ENCODE results near the gene DGCR2. TPM values are rescaled to one million over a fixed set of nuclear protein-coding genes. Genes with fewer than 3 reads are reported as not detected.

Gene DGCR2
- total RNA-seq, 6 experiments from 2014 or later, result 19.8 to 31.7 (median 24.7) TPM

DNA sequence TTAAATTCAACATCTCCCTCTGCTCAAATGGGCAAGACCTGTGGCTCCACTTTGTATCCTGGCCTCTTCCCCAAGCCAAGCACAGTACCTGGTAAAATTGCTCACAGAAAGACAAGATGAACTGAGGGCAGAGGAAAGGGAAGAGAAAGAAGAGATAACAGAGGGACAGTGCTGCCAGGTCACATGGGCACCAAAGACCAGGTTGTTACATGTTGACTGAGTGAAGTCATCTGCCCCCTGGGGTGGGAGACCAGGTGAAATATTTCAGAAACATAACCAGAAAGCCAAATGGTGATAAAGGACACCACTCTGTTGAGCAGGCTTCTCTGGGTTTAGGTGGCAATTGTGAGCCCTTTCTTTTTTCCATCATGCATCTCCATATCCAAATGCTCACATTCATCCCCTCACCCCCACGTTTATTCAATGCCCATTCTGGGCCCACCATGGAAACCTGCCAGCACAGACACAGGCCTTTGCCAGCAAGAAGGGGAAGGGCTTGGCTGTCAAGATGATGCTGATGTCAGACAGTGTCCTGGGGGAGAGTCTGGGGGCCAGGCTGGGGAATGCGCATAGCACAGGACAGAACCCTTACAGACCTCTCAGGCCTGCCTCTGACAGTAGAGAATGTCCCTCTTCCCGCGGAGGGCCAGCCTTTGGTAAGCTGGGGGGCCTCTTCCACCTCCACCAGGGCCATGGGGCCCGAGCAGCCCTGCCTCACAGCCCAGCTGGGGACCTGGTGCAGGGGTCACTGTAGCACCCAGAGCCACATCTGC lies 51.6 kb downstream of the DGCR2 start:
- DNase-seq (peak in 2 of 3 donors; percentile 56 to 67), ATAC-seq (peak; percentile 62 to 86 (median 76))
- Histone ChIP-seq H3K27me3 (no peaks in the 10 kb centered on the region), H3K4me1 (peaks cover 0 to 17% (median 6%) of the 10 kb centered on the region in 4 donors), H3K9me3 (no peaks in the 10 kb centered on the region), H3K27ac (peak overlapping the region; percentile 43 to 59 (median 59)), H3K36me3 (peaks cover 0 to 26% (median 2%) of the 10 kb centered on the region in 4 donors), H3K4me3 (no peak overlapping the region)
- TF ChIP-seq, protein P1, sequence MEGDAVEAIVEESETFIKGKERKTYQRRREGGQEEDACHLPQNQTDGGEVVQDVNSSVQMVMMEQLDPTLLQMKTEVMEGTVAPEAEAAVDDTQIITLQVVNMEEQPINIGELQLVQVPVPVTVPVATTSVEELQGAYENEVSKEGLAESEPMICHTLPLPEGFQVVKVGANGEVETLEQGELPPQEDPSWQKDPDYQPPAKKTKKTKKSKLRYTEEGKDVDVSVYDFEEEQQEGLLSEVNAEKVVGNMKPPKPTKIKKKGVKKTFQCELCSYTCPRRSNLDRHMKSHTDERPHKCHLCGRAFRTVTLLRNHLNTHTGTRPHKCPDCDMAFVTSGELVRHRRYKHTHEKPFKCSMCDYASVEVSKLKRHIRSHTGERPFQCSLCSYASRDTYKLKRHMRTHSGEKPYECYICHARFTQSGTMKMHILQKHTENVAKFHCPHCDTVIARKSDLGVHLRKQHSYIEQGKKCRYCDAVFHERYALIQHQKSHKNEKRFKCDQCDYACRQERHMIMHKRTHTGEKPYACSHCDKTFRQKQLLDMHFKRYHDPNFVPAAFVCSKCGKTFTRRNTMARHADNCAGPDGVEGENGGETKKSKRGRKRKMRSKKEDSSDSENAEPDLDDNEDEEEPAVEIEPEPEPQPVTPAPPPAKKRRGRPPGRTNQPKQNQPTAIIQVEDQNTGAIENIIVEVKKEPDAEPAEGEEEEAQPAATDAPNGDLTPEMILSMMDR (IDR thresholded peaks at IDR 0.05), result no peak
- no peak for TF ChIP-seq POLR2A (IDR thresholded peaks at IDR 0.05)
- intact Hi-C loops (cut with DNase I), result no loop called here
- no CpG with 5 or more reads among the region's 5 CpGs for WGBS (ENCODE audit: insufficient coverage, low coverage, low lambda C conversion rate, missing lambda C conversion rate)

DNA sequence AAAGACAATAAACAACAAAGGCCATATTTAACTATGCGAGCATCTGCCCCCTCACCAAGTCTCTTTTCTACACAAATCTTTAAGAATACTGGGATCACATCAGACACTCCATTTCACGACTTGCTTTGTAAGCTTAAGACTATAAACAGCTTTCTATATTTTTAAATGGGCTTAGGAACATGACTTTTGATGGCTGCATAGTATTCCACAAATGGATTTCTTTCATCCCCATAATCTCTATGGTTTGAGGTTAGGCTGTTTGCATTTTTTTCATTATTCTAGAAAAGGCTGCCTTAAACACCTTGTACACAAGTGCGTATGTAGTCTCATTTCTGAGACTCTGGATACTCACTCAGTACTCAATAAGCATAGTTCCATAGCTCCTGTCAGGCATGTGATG lies 52.8 kb downstream of the DGCR2 start:
- intact Hi-C loops (cut with DNase I), result no loop called here
- peaks cover 0 to 35% (median 3%) of the 10 kb centered on the region in 4 donors for H3K36me3 ChIP-seq

DNA sequence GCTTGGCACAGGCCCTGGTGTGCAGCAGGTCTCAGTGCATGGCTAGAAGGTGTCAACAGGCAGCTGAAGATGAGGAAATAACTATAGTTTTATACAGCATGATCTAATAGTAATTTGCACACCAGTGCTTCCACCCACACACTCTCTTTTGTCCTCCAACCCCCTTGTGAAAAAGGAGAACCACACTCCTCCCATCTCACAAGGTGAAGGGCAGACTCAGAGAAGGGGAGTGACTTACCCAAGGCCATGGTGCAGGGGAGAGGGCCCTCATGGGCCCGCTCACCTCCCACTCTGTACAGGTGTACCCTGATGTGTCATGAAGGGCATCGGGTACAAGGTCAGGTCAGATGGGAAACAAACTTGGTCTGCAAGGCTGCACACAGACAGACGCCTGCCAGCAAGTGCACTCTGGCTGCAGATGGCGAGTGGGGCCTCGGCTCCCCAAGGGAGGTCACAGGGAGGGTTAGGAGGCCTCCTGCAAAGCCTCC lies 53.4 kb downstream of the DGCR2 start:
- Histone ChIP-seq H3K4me3 (no peak overlapping the region), H3K27me3 (no peaks in the 10 kb centered on the region), H3K4me1 (peaks cover 0 to 22% (median 6%) of the 10 kb centered on the region in 4 donors), H3K27ac (no peak overlapping the region), H3K36me3 (peaks cover 0 to 41% (median 4%) of the 10 kb centered on the region in 4 donors), H3K9me3 (no peaks in the 10 kb centered on the region)
- intact Hi-C loops (cut with DNase I), result no loop called here
- TF ChIP-seq POLR2A (IDR thresholded peaks at IDR 0.05), result no peak
- TF ChIP-seq, protein P1 (IDR thresholded peaks at IDR 0.05), result no peak
- ATAC-seq (peak in 1 of 4 donors; percentile 51), DNase-seq (peak in 1 of 3 donors; percentile 37)
- 74% methylated on average over 5 of the region's 5 CpGs for WGBS (ENCODE audit: insufficient coverage, low coverage, low lambda C conversion rate, missing lambda C conversion rate)

More for the DNA sequence above, 52.8 kb downstream of the DGCR2 start:
- ATAC-seq (no peak), DNase-seq (no peak)
- 95% methylated on average over 3 of the region's 3 CpGs for WGBS (ENCODE audit: insufficient coverage, low coverage, low lambda C conversion rate, missing lambda C conversion rate)
- Histone ChIP-seq H3K27me3 (no peaks in the 10 kb centered on the region), H3K4me1 (peaks cover 0 to 17% (median 6%) of the 10 kb centered on the region in 4 donors), H3K27ac (no peak overlapping the region), H3K4me3 (no peak overlapping the region), H3K9me3 (no peaks in the 10 kb centered on the region)
- TF ChIP-seq, protein P1 (IDR thresholded peaks at IDR 0.05), result no peak
- TF ChIP-seq POLR2A (IDR thresholded peaks at IDR 0.05), result no peak

- no peak for ATAC-seq
- intact Hi-C loops (cut with DNase I), result no loop called here
- no peaks in the 10 kb centered on the region for H3K27me3 ChIP-seq
- no peak overlapping the region for H3K27ac ChIP-seq
- H3K9me3 ChIP-seq, result no peaks in the 10 kb centered on the region
- H3K36me3 ChIP-seq, result peaks cover 0 to 41% (median 4%) of the 10 kb centered on the region in 4 donors
- DNase-seq, result no peak
- 85% methylated on average over 8 of the region's 21 CpGs for WGBS (ENCODE audit: insufficient coverage, low coverage, low lambda C conversion rate, missing lambda C conversion rate)
- TF ChIP-seq, protein P1 (IDR thresholded peaks at IDR 0.05), result no peak
- TF ChIP-seq POLR2A (IDR thresholded peaks at IDR 0.05), result no peak
- peaks cover 0 to 23% (median 10%) of the 10 kb centered on the region in 4 donors for H3K4me1 ChIP-seq
- H3K4me3 ChIP-seq, result no peak overlapping the region
Observed at GRCh38 chr22:19067696-19068348, 54.4 kb downstream of the DGCR2 start.
